Left renal cortex interstitium (tissue), 4 donors: ENCODE data around the gene WAPL. TPM values are rescaled to one million over a fixed set of nuclear protein-coding genes. Genes with fewer than 3 reads are reported as not detected.
A peak's percentile ranks its signal among the peaks of the same experiment; 100 is the strongest.
"Not testable (repeated sequence)": the region's sequence is repeated elsewhere in the genome, so short reads cannot be mapped to it uniquely, and the experiment has no call there.

ENCODE experiments used
- DNase-seq, 4 donors: peaks; one replicate each; pipeline ENCODE4 v3.0.0-alpha.2; 2013; ENCODE audit warnings: low read depth in 4 of 4, low spot score in 2 of 4, missing footprints in 1 of 4
- polyA plus RNA-seq, 4 donors: library from polyadenylated mRNA; unstranded; fragments of 120-200 nt; gene quantifications; one replicate each; pipeline ENCODE4 v1.2.1, GENCODE V29; 2013; ENCODE audit not compliant: insufficient read length in 4 of 4

WAPL gene
- 10 to 100 TPM; 43.3 to 51.8 (median 46.9) TPM for polyA plus RNA-seq

- peak; percentile 81 to 91 (median 84) for DNase-seq
Observed at GRCh38 chr10:86521678-86522509, at the start of gene WAPL. TSS of gene WAPL (minus strand) at chr10:86521792. CDS start at chr10:86518069, 3,723 bp downstream.

GRCh38 chr10:86569335-86569734 lies 47.7 kb upstream of the WAPL start:
- DNase-seq, result no peak

- DNase-seq, result not testable (repeated sequence)
Observed at GRCh38 chr10:86566518-86566917, 44.9 kb upstream of the WAPL start.

GRCh38 chr10:86563338-86563737 lies 41.7 kb upstream of the WAPL start:
- DNase-seq, result not testable (repeated sequence)

GRCh38 chr10:86558695-86559094 lies 37.1 kb upstream of the WAPL start:
- DNase-seq, result not testable (repeated sequence)

- no peak for DNase-seq
Observed at GRCh38 chr10:86556933-86557649, 35.5 kb upstream of the WAPL start.

- no peak for DNase-seq
Observed at GRCh38 chr10:86556532-86556931, 34.9 kb upstream of the WAPL start.

- no peak for DNase-seq
Observed at GRCh38 chr10:86553639-86554038, 32.0 kb upstream of the WAPL start.

GRCh38 chr10:86553213-86553612 lies 31.6 kb upstream of the WAPL start:
- no peak for DNase-seq

GRCh38 chr10:86547296-86547695 lies 25.7 kb upstream of the WAPL start:
- DNase-seq, result no peak

- no peak for DNase-seq
Observed at GRCh38 chr10:86545101-86545500, 23.5 kb upstream of the WAPL start.

GRCh38 chr10:86540016-86540415 lies 18.4 kb upstream of the WAPL start:
- no peak for DNase-seq

GRCh38 chr10:86538547-86538946 lies 17.0 kb upstream of the WAPL start:
- DNase-seq, result no peak

- DNase-seq, result not testable (repeated sequence)
Observed at GRCh38 chr10:86538040-86538439, 16.4 kb upstream of the WAPL start.

GRCh38 chr10:86536294-86536861 lies 14.8 kb upstream of the WAPL start:
- no peak for DNase-seq

GRCh38 chr10:86535132-86535882 lies 13.7 kb upstream of the WAPL start:
- DNase-seq, result peak in 1 of 4 donors; percentile 17

GRCh38 chr10:86533328-86533727 lies 11.7 kb upstream of the WAPL start:
- no peak for DNase-seq

- DNase-seq, result not testable (repeated sequence)
Observed at GRCh38 chr10:86528736-86529135, 7.1 kb upstream of the WAPL start.

GRCh38 chr10:86526606-86527005 lies 5.0 kb upstream of the WAPL start:
- DNase-seq, result no peak

GRCh38 chr10:86525713-86526112 lies 4.1 kb upstream of the WAPL start:
- not testable (repeated sequence) for DNase-seq
